Upper lobe of right lung (tissue), 1 donor: ENCODE results near the gene ARRB2. TPM values are rescaled to one million over a fixed set of nuclear protein-coding genes. Genes with fewer than 3 reads are reported as not detected.

Experiments
- ATAC-seq: fragments of 200-7000 bp; cut with Tn5 transposase; one replicate; pipeline ENCODE4 v1.9.1; 2020; ENCODE audit warnings: mild to moderate bottlenecking, moderate library complexity
- DNase-seq: peaks from one replicate; pipeline ENCODE4 v3.0.0-alpha.2; 2020
- H3K27ac ChIP-seq: fragments of 200-600 bp; one replicate; pipeline ENCODE4 v1.8.0; 2022
- H3K27me3 ChIP-seq: fragments of 200-600 bp; one replicate; pipeline ENCODE4 v1.8.0; 2022; ENCODE audit warnings: mild to moderate bottlenecking
- H3K36me3 ChIP-seq: fragments of 200-600 bp; one replicate; pipeline ENCODE4 v1.8.0; 2022
- H3K4me1 ChIP-seq: fragments of 200-600 bp; one replicate; pipeline ENCODE4 v1.8.0; 2022
- H3K4me3 ChIP-seq: fragments of 200-600 bp; one replicate; pipeline ENCODE4 v1.8.0; 2022; ENCODE audit warnings: mild to moderate bottlenecking
- H3K9me3 ChIP-seq: fragments of 200-600 bp; one replicate; pipeline ENCODE4 v1.8.0; 2022
- CTCF ChIP-seq: fragments of 200-600 bp; IDR thresholded peaks from one replicate; pipeline ENCODE4 v1.8.0; 2022; ENCODE audit warnings: antibody characterized with exemption
- intact Hi-C: fragments of 100-400 bp; cut with DNase I; formaldehyde crosslinking; loops from one replicate; pipeline ENCODE4 v1.11.0; 2022
- total RNA-seq: library from RNA; stranded (reverse); fragmentation: NEBNext Ultra II Directional; extraction: Animal tissue kit (Norgen Biotek cat#: 25700); gene quantifications from one replicate; pipeline ENCODE4 v1.2.1, GENCODE V29; 2021
- donor health status: DM: no; HTN: yes; CAD: no; lungs with severe emphysema.

ARRB2 gene
- total RNA-seq, 1 donor from 2014 or later = 131 TPM

GRCh38 chr17:4667166-4667565 lies 43.3 kb upstream of the ARRB2 start:
- intact Hi-C loops = no loop called here
- no peaks in the 10 kb centered on the region for H3K4me1 ChIP-seq
- H3K9me3 ChIP-seq = no peaks in the 10 kb centered on the region
- peaks cover 13% of the 10 kb centered on the region for H3K36me3 ChIP-seq
- H3K27ac ChIP-seq = no peak overlapping the region
- H3K4me3 ChIP-seq = no peak overlapping the region
- H3K27me3 ChIP-seq = peaks cover 15% of the 10 kb centered on the region
- no peak for TF ChIP-seq CTCF
- ATAC-seq = no peak
- DNase-seq = no peak

- ATAC-seq = no peak
These were observed 38.3 kb upstream of the ARRB2 start for GRCh38 chr17:4672055-4672630.

DNA sequence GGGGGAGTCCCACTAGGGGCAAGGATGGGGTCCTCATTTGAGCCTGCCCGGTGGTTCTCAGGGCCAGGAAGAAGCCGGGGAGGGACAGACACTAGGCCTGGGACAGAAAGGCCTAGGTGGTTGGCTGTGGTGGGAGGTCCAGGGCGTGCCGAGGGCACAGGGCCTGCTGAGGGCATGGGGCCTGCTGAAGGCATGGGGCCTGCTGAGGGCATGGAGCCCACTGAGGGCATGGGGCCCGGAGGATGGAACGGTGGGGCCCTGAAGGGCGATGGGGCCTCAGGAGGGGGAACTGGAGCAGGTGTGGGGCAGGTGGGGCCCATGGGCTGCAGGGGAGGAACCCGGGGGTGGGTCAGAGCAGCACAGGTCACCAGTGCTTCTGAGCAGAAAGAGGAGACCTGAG lies 37.7 kb upstream of the ARRB2 start:
- Histone ChIP-seq H3K4me1 (no peaks in the 10 kb centered on the region), H3K27me3 (no peaks in the 10 kb centered on the region), H3K27ac (no peak overlapping the region), H3K36me3 (peaks cover 48% of the 10 kb centered on the region), H3K9me3 (no peaks in the 10 kb centered on the region), H3K4me3 (no peak overlapping the region)
- ATAC-seq = no peak
- TF ChIP-seq CTCF = no peak
- intact Hi-C loops = no loop called here
- DNase-seq = no peak

More at GRCh38 chr17:4672055-4672630, 38.3 kb upstream of the ARRB2 start:
- no peaks in the 10 kb centered on the region for H3K27me3 ChIP-seq
- no peaks in the 10 kb centered on the region for H3K9me3 ChIP-seq
- intact Hi-C loops = no loop called here
- no peak for DNase-seq
- H3K27ac ChIP-seq = no peak overlapping the region
- H3K4me1 ChIP-seq = no peaks in the 10 kb centered on the region
- H3K4me3 ChIP-seq = no peak overlapping the region
- peaks cover 48% of the 10 kb centered on the region for H3K36me3 ChIP-seq
- no peak for TF ChIP-seq CTCF

DNA sequence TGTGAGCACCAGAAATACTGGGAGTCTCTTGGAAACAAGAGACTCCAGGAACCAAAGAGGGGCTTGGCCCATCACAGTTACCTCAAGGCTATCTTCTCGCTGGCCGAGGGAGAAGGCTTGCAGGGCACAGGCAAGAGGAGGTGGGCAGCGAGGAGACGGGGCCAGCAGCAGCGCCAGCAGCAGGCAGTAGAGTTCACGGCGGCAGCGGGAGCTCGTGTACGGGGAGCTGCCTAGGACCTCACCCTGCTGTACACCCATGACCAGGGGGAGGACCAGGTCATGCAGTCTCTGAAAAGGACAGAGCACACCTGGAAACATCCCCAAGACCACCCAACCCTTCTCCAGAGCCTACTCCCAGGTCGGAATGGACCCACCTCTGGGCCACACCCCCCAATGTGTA lies 37.3 kb upstream of the ARRB2 start:
- H3K9me3 ChIP-seq = no peaks in the 10 kb centered on the region
- peaks cover 50% of the 10 kb centered on the region for H3K36me3 ChIP-seq
- ATAC-seq = no peak
- H3K27me3 ChIP-seq = no peaks in the 10 kb centered on the region
- no peak for DNase-seq
- intact Hi-C loops = no loop called here
- H3K4me3 ChIP-seq = no peak overlapping the region
- H3K27ac ChIP-seq = no peak overlapping the region
- TF ChIP-seq CTCF = no peak
- no peaks in the 10 kb centered on the region for H3K4me1 ChIP-seq

GRCh38 chr17:4673986-4674684 lies 36.3 kb upstream of the ARRB2 start:
- H3K27ac ChIP-seq = no peak overlapping the region
- H3K27me3 ChIP-seq = no peaks in the 10 kb centered on the region
- DNase-seq (no peak), ATAC-seq (no peak)
- TF ChIP-seq CTCF = no peak
- H3K36me3 ChIP-seq = peaks cover 54% of the 10 kb centered on the region
- no peaks in the 10 kb centered on the region for H3K4me1 ChIP-seq
- no peaks in the 10 kb centered on the region for H3K9me3 ChIP-seq
- no peak overlapping the region for H3K4me3 ChIP-seq
- intact Hi-C loops = no loop called here
